Mesothelial cell of epicardium (in vitro differentiated cells): ENCODE data around the gene NR2F2. TPM values are rescaled to one million over a fixed set of nuclear protein-coding genes. Genes with fewer than 3 reads are reported as not detected.
"Not testable (repeated sequence)": the region's sequence is repeated elsewhere in the genome, so short reads cannot be mapped to it uniquely, and the experiment has no call there.

Experiments used
- DNase-seq, 2 experiments: peaks; one replicate each; pipeline ENCODE4 v3.0.0; 2021; ENCODE audit warnings: low spot score in 2 of 2; ENCODE audit not compliant: unreplicated experiment in 2 of 2
- H3K27ac Mint-ChIP-seq: 2 replicates; pipeline ENCODE4 v1.8.0; 2021; ENCODE audit warnings: mixed read lengths
- H3K27me3 Mint-ChIP-seq: 2 replicates; pipeline ENCODE4 v1.8.0; 2021; ENCODE audit warnings: low read depth, mixed read lengths
- H3K36me3 Mint-ChIP-seq: 2 replicates; pipeline ENCODE4 v1.8.0; 2021; ENCODE audit warnings: mixed read lengths
- H3K4me1 Mint-ChIP-seq: 2 replicates; pipeline ENCODE4 v1.8.0; 2021; ENCODE audit warnings: mixed read lengths
- H3K4me3 Mint-ChIP-seq: 2 replicates; pipeline ENCODE4 v1.8.0; 2021; ENCODE audit warnings: mild to moderate bottlenecking, moderate library complexity, mixed read lengths
- H3K9me3 Mint-ChIP-seq: 2 replicates; pipeline ENCODE4 v1.8.0; 2021; ENCODE audit warnings: mixed read lengths
- total RNA-seq: library from RNA; stranded (reverse); gene quantifications from 3 replicates; pipeline ENCODE4 v1.2.1, GENCODE V29; 2021
- TF ChIP-seq, protein P1 (sequence below): fragments of 200-600 bp; sonication (generic); IDR thresholded peaks from one replicate; pipeline ENCODE4 v1.5.0; 2021; ENCODE audit warnings: antibody characterized with exemption; ENCODE audit not compliant: unreplicated experiment

The NR2F2 gene
- total RNA-seq, 1 donor from 2014 or later, result 128 TPM

- H3K9me3 Mint-ChIP-seq, result no peaks in the 10 kb centered on the region
- peaks cover 7% of the 10 kb centered on the region for H3K36me3 Mint-ChIP-seq
- no peak overlapping the region for H3K27ac Mint-ChIP-seq
- peaks cover 29% of the 10 kb centered on the region for H3K4me1 Mint-ChIP-seq
- DNase-seq, result no peak
- no peak overlapping the region for H3K4me3 Mint-ChIP-seq
- TF ChIP-seq, protein P1, sequence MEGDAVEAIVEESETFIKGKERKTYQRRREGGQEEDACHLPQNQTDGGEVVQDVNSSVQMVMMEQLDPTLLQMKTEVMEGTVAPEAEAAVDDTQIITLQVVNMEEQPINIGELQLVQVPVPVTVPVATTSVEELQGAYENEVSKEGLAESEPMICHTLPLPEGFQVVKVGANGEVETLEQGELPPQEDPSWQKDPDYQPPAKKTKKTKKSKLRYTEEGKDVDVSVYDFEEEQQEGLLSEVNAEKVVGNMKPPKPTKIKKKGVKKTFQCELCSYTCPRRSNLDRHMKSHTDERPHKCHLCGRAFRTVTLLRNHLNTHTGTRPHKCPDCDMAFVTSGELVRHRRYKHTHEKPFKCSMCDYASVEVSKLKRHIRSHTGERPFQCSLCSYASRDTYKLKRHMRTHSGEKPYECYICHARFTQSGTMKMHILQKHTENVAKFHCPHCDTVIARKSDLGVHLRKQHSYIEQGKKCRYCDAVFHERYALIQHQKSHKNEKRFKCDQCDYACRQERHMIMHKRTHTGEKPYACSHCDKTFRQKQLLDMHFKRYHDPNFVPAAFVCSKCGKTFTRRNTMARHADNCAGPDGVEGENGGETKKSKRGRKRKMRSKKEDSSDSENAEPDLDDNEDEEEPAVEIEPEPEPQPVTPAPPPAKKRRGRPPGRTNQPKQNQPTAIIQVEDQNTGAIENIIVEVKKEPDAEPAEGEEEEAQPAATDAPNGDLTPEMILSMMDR, result no peak
- peaks cover 97% of the 10 kb centered on the region for H3K27me3 Mint-ChIP-seq
Measured at GRCh38 chr15:96367311-96368200, 37.1 kb downstream of the NR2F2 start.

GRCh38 chr15:96369351-96369750 is 38.9 kb downstream of the NR2F2 start:
- peaks cover 91% of the 10 kb centered on the region for H3K27me3 Mint-ChIP-seq
- peaks cover 15% of the 10 kb centered on the region for H3K36me3 Mint-ChIP-seq
- peaks cover 22% of the 10 kb centered on the region for H3K4me1 Mint-ChIP-seq
- TF ChIP-seq, protein P1, result no peak
- no peak overlapping the region for H3K27ac Mint-ChIP-seq
- H3K9me3 Mint-ChIP-seq, result no peaks in the 10 kb centered on the region
- no peak overlapping the region for H3K4me3 Mint-ChIP-seq
- no peak for DNase-seq

GRCh38 chr15:96369825-96370621 is 39.5 kb downstream of the NR2F2 start:
- peaks cover 22% of the 10 kb centered on the region for H3K4me1 Mint-ChIP-seq
- no peak overlapping the region for H3K4me3 Mint-ChIP-seq
- H3K9me3 Mint-ChIP-seq, result no peaks in the 10 kb centered on the region
- TF ChIP-seq, protein P1, result no peak
- peaks cover 15% of the 10 kb centered on the region for H3K36me3 Mint-ChIP-seq
- no peak for DNase-seq
- peaks cover 88% of the 10 kb centered on the region for H3K27me3 Mint-ChIP-seq
- no peak overlapping the region for H3K27ac Mint-ChIP-seq

DNA sequence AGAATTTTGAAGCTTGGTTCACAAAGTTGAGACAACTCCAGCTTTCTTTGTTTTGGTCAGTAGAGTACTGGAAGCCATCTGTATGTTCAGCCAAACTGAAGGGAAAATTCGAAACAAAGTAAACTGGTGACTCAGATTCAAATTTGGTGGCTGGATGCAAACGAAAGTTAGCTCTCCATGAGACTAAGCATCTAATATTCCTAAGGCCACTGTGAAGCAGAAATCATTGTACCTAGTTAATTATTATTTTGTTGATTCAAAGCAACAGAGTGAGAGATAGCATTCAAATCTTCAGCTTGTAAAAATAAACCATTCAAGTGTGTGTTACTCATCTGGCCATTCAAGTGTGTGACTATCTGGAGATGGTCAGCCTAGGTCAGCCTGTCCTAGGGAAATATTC is 42.1 kb downstream of the NR2F2 start:
- peaks cover 70% of the 10 kb centered on the region for H3K27me3 Mint-ChIP-seq

GRCh38 chr15:96374499-96374898 is 44.0 kb downstream of the NR2F2 start:
- TF ChIP-seq, protein P1, result no peak
- no peak for DNase-seq
- Mint-ChIP-seq H3K27me3 (peaks cover 50% of the 10 kb centered on the region), H3K9me3 (peaks cover 4% of the 10 kb centered on the region), H3K4me3 (no peak overlapping the region), H3K36me3 (peaks cover 12% of the 10 kb centered on the region), H3K27ac (no peak overlapping the region), H3K4me1 (no peaks in the 10 kb centered on the region)

More for the DNA sequence above, 42.1 kb downstream of the NR2F2 start:
- H3K4me3 Mint-ChIP-seq, result no peak overlapping the region
- TF ChIP-seq, protein P1, result no peak
- peaks cover 4% of the 10 kb centered on the region for H3K9me3 Mint-ChIP-seq
- no peak overlapping the region for H3K27ac Mint-ChIP-seq
- H3K36me3 Mint-ChIP-seq, result peaks cover 15% of the 10 kb centered on the region
- no peak for DNase-seq
- peaks cover 8% of the 10 kb centered on the region for H3K4me1 Mint-ChIP-seq

DNA sequence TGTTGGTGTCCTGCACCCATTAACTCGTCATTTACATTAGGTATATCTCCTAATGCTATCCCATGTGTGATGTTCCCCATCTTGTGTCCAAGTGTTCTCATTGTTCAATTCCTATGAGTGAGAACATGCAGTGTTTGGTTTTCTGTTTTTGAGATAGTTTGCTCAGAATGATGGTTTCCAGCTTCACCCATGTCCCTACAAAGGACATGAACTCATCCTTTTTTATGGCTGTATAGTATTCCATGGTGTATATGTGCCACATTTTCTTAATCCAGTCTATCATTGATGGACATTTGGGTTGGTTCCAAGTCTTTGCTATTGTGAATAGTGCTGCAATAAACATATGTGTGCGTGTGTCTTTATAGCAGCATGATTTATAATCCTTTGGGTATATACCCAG is 49.1 kb downstream of the NR2F2 start:
- peaks cover 18% of the 10 kb centered on the region for H3K27me3 Mint-ChIP-seq
- not testable (repeated sequence) for H3K9me3 Mint-ChIP-seq, H3K4me1 Mint-ChIP-seq, DNase-seq, H3K27ac Mint-ChIP-seq, H3K36me3 Mint-ChIP-seq, H3K4me3 Mint-ChIP-seq
